ENCODE results near the gene TLCD5. TPM values are rescaled to one million over a fixed set of nuclear protein-coding genes. Genes with fewer than 3 reads are reported as not detected.

TLCD5 gene
- total and polyA plus RNA-seq, 2 donors from 2014 or later: 4.9 to 6.0 TPM

GRCh38 chr11:120296554-120296953 is 28.5 kb upstream of the TLCD5 start:
- TF ChIP-seq CTCF (IDR thresholded peaks at IDR 0.05; ENCODE audit: borderline replicate concordance, extremely low read depth, insufficient read depth): no peak
- no peaks in the 10 kb centered on the region for H3K36me3 ChIP-seq (ENCODE audit: control insufficient read depth in 2 of 3, insufficient read depth in 3 of 3, low read length in 3 of 3)
- no peak overlapping the region for H3K27ac ChIP-seq (ENCODE audit: low read depth in 2 of 2, low read length in 2 of 2)
- peaks cover 0 to 4% (median 0%) of the 10 kb centered on the region in 3 donors for H3K4me1 ChIP-seq (ENCODE audit: control insufficient read depth in 2 of 3, insufficient read depth in 2 of 3, low read depth in 1 of 3, low read length in 3 of 3)
- FAIRE-seq: no peak
- H3K9me3 ChIP-seq (ENCODE audit: control insufficient read depth in 2 of 3, insufficient read depth in 1 of 3, low read length in 3 of 3): no peaks in the 10 kb centered on the region
- no peak for DNase-seq
- no peak overlapping the region for H3K4me3 ChIP-seq (ENCODE audit: low read length in 3 of 3)
- H3K27me3 ChIP-seq (ENCODE audit: control insufficient read depth, insufficient read depth, low read length): no peaks in the 10 kb centered on the region
- intact Hi-C loops (cut with DNase I): no loop called here
- H3K9ac ChIP-seq (ENCODE audit: low read length in 3 of 3): no peak overlapping the region

GRCh38 chr11:120298461-120298860 is 26.6 kb upstream of the TLCD5 start:
- H3K36me3 ChIP-seq (ENCODE audit: control insufficient read depth in 2 of 3, insufficient read depth in 3 of 3, low read length in 3 of 3): no peaks in the 10 kb centered on the region
- H3K4me3 ChIP-seq (ENCODE audit: low read length in 3 of 3): no peak overlapping the region
- H3K27ac ChIP-seq (ENCODE audit: low read depth in 2 of 2, low read length in 2 of 2): no peak overlapping the region
- H3K4me1 ChIP-seq (ENCODE audit: control insufficient read depth in 2 of 3, insufficient read depth in 2 of 3, low read depth in 1 of 3, low read length in 3 of 3): peaks cover 0 to 4% (median 0%) of the 10 kb centered on the region in 3 donors
- no peak for TF ChIP-seq CTCF (IDR thresholded peaks at IDR 0.05; ENCODE audit: borderline replicate concordance, extremely low read depth, insufficient read depth)
- intact Hi-C loops (cut with DNase I): no loop called here
- DNase-seq: no peak
- no peak for FAIRE-seq
- H3K27me3 ChIP-seq (ENCODE audit: control insufficient read depth, insufficient read depth, low read length): no peaks in the 10 kb centered on the region
- H3K9me3 ChIP-seq (ENCODE audit: control insufficient read depth in 2 of 3, insufficient read depth in 1 of 3, low read length in 3 of 3): no peaks in the 10 kb centered on the region
- no peak overlapping the region for H3K9ac ChIP-seq (ENCODE audit: low read length in 3 of 3)

GRCh38 chr11:120302001-120302805 is 22.9 kb upstream of the TLCD5 start:
- no peak for FAIRE-seq
- Histone ChIP-seq H3K9me3 (ENCODE audit: control insufficient read depth in 2 of 3, insufficient read depth in 1 of 3, low read length in 3 of 3) (no peaks in the 10 kb centered on the region), H3K9ac (ENCODE audit: low read length in 3 of 3) (no peak overlapping the region), H3K27me3 (ENCODE audit: control insufficient read depth, insufficient read depth, low read length) (no peaks in the 10 kb centered on the region), H3K4me1 (ENCODE audit: control insufficient read depth in 2 of 3, insufficient read depth in 2 of 3, low read depth in 1 of 3, low read length in 3 of 3) (peaks cover 0 to 4% (median 0%) of the 10 kb centered on the region in 3 donors), H3K36me3 (ENCODE audit: control insufficient read depth in 2 of 3, insufficient read depth in 3 of 3, low read length in 3 of 3) (no peaks in the 10 kb centered on the region), H3K4me3 (ENCODE audit: low read length in 3 of 3) (no peak overlapping the region), H3K27ac (ENCODE audit: low read depth in 2 of 2, low read length in 2 of 2) (peak overlapping the region in 1 of 2 donors; percentile 50)
- peak in 1 of 5 donors; percentile 84 for DNase-seq
- intact Hi-C loops (cut with DNase I): no loop called here
- no peak for TF ChIP-seq CTCF (IDR thresholded peaks at IDR 0.05; ENCODE audit: borderline replicate concordance, extremely low read depth, insufficient read depth)
